Activated CD8-positive, alpha-beta memory T cell treated with anti-CD3 and anti-CD28 coated beads, Interleukin-2, amount 50 U/mL, for 24 hours (primary cell): ENCODE results near the gene KIAA0232.
"Not testable (repeated sequence)": the region's sequence is repeated elsewhere in the genome, so short reads cannot be mapped to it uniquely, and the experiment has no call there.

ENCODE experiments used
- DNase-seq: peaks from one replicate; pipeline ENCODE4 v3.0.0-alpha.2; 2020; ENCODE audit errors: extremely low read depth

Gene KIAA0232

DNA sequence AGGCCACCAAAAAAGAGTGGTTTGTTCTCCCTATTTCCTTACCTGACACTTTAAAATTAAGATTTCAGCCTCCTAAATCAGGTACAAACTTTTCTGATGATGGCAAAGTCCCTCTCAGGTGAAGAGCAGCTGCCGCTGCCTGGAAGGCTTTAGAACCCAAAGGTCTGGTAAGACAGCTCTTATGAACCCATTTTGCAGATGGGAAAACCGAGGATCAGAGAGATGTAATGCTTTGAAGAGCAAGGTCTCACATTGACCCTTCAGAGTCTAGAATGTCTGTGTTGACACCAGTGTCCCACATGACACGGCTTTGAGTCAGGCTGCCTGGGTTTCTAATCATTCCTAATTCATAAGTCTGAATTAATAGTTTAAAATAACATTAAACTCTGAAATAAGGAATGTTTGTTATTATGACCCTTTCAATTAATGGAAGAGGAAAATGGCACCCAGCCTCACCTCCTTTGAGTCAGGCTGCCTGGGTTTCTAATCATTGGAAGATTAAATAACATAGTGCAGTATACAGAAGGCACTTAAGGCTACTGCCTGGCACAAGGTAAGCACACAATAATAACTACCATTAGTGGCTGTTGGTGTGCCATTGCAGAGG is 27.9 kb upstream of the KIAA0232 start:
- DNase-seq, result no peak

GRCh38 chr4:6755088-6755753 is 27.3 kb upstream of the KIAA0232 start:
- DNase-seq, result no peak

- not testable (repeated sequence) for DNase-seq
Measured at GRCh38 chr4:6756345-6756744, 26.2 kb upstream of the KIAA0232 start.

DNA sequence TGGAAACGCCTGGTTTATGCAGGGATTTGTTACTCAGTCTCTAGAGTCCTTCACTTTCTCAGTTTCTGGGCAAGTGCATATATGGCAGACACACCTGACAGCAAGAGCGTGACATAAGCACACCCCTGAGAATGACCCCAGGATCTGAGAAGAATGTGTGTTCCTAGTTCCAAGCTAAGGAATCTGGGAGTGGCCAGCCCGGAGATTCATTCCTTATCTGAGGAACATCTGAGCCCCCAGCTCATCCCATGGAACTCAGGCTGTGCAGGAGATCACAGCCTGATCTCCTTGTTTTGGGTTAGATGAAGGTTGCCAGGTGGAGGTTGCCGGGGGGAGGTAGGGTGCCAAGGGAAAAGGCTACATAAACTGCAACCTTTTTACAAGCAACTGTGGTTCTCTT is 23.8 kb upstream of the KIAA0232 start:
- no peak for DNase-seq

- no peak for DNase-seq
Measured at GRCh38 chr4:6760865-6761264, 21.7 kb upstream of the KIAA0232 start.

DNA sequence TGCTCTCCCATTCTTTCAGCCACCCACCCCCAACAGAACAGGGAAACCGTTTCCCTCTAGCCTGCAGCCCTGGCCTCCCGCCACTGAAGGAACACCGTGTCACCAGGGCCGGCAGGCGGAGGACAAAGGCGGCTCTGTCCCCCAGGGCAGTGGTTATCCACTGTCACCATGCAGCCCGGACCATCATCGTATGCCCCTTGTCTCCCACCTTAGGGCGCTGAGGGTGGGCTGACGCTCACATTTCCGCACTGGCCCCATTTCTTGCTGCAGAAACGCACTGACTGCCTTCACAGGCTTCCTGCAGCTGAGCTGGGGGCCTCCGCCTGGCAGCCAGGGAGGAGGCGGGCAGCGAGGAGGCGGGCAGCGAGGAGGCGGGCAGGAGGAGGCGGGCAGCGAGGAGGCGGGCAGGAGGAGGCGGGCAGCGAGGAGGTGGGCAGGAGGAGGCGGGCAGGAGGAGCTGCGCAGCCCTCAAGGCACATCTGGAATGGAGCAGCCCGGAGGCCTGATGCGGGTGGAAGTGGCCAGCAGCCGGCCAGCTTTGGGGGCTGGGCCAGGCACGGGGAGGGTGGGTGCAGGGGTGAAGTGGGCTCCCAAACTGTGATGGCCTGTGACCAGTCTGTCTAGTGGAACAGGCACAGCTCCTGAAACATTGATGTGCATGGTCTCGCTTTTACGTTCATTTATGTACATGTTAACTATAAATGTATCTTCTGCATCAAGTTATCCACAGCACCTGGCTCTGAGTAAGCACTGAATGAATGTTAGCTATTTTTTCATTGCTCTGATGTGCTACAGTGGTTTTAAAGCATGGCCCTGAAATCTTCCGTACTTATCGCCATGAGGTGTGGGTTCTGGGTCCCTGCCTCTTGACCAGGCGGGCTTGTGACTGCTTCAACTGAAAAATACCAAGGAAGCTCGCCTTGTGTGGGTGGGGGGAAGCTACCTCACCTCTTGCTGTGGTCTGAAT is 20.6 kb upstream of the KIAA0232 start:
- no peak for DNase-seq

DNA sequence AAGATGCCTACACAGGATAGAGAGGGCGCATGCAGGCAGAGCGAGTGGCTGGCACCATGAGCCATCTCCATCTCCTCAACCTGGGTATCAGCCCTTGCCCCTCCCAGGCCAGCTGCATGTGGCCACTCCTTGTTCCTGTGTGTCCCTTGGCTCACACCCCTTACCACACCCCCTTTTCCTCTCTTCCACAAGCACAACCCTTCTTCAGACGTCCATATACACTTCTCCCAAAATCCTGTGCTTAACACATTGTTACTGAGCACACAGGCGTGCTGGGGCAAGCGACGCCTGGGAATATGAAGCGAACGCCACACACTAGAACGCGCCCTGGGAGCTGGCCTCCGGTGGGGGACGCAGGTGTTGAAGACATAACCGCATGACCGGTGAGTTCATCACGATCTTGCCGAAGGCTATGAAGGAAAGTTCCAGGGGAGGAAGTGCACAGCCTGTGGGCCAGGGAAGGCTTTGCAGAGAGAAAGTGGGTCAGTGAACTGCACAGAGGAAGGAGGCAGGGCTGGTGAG is 19.1 kb upstream of the KIAA0232 start:
- DNase-seq, result no peak

DNA sequence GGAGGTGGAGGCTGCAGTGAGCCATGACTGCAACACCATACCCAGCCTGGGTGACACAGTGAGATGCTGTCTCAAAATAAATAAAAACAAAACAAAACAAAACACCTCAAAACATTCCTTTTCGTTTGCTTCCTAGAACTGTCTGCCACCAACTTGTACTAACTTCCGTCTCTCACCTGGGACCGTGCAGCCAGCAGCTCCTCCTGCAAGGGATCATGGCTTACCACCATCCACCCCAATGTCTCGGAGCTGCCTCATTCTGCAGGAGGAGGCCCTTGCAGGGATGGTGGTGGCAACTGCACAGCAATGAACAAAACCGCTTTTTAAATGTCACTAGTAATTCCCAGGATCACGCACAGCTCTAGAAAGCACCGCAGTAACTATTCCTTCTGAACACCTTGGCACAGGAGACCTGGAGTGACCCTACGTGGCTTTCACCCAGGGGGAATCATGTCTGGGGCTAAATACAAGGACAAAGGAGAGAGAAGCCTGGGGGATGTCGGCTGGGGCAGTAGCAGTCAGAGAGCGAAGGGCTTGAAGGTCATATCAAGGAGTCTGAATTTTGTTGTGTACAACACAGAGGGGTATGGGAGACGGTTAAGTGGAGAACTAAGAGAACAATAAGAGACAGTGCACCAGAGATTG is 17.4 kb upstream of the KIAA0232 start:
- DNase-seq, result no peak

DNA sequence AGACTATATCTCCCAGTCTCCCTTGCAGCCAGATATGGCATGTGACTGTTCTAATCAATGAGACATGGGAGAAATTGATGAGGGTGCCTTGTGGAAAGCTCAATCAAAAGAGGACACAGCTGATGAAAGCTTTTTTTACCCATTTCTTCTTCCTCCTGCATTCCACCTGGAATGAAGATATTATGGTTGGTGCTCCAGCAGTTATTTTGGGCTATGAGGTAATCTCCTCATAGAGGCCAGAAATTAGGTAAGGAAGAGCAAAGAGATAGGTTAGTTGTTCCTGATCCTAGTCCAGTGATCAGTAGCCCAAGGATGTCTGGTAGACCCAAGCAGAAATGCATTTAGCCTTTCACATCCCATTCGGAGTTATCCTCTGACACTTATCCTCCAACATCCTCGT is 16.8 kb upstream of the KIAA0232 start:
- DNase-seq, result no peak

DNA sequence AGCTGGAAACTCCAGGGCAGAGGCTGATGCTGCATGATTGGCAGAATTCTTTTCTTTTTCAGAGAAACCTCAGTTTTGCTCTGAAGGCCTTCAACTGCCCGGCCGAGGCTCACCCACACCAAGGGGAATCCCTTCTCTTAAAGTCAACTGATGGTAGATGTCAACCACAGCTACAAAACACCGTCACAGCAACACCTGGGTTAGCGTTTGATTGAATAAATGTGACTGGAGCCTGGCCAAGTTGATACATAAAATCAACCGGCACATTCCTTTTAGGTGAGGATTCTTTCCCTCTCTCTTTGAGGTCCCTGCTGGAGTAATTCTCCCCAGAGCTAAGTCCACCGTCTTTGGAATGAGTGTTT is 15.2 kb upstream of the KIAA0232 start:
- DNase-seq, result no peak

GRCh38 chr4:6767748-6768538 is 14.6 kb upstream of the KIAA0232 start:
- no peak for DNase-seq

- DNase-seq, result no peak
Measured at GRCh38 chr4:6768539-6768905, 14.0 kb upstream of the KIAA0232 start.

- no peak for DNase-seq
Measured at GRCh38 chr4:6769233-6769988, 13.1 kb upstream of the KIAA0232 start.

DNA sequence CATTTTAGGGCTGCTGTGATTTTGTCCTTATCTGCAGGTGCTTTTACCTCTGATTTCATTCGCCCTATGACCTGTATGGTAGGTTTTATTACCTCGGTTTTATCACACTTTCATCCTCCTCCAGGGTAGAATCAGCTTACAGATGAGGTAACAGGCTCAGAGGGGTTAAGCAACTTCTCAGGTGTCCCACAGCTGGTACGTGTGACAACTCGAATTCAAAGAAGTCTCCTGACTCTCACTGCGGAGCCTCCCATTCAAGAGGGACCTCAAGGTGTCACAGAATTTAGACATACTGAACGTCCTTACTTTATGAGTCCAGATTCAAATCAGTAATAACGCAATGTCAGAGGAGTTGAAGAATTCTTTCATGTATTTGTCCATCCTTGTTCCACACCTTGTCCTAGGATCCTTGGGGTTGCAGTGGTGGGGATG is 12.5 kb upstream of the KIAA0232 start:
- no peak for DNase-seq

GRCh38 chr4:6770581-6771228 is 11.8 kb upstream of the KIAA0232 start:
- DNase-seq, result no peak

DNA sequence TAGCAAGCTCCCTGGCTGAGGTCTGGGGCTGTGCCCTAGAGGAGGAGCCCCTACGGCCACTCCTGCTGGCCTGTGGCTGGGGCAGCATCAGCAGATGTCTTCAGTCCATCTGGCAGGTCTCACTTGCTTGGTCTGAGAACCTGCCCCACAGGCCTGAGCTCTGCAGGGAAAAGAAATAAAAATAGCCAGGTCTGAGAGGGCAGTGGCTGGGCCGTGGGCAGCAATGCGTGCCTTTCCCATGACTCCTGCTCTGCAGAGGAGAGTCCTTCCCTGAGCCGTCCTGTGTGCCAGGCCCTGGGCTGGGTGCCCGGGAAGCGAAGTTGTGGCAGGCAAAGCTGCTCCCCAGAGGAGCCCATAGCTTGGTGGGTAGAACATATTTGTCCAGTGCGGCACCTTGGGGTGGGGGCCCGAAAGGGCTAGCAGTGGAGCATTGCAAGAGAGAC is 11.3 kb upstream of the KIAA0232 start:
- DNase-seq, result no peak

DNA sequence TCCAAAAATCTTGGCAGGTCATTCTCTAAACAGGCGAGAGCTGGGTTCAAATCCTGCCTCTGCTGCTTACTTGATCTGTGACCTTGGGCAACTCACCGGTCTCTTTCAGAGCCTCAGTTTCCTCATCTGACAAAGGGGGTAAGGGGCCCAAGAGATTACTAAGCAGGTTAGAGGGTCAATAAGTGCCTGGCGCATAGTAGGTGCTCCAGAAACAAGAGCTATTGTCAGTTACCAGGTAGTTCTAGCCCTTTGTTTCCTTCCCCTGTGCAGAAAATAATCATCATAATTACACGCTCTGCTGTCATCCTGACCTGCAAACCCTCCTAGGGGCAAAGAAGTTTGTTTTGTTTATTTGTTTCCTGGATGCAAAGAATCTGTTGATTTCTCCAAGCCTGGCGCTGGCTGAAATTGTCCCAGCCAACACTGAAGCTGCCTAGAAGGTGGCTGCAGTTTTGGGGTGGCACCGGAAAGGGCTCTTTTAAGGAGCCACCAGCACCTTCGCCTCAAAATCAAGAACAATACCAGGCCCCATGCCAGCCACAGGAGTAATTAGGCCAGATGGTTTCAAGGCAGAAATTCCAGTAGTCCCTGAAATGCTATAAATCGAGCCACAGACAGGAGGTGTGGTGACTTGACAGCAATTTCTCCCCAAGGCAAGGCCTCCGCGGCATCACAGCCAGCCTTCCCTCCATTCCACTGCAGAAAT is 10.2 kb upstream of the KIAA0232 start:
- no peak for DNase-seq

GRCh38 chr4:6773106-6773505 is 9.4 kb upstream of the KIAA0232 start:
- no peak for DNase-seq
